Measurements from ENCODE around the gene RASSF10.

RASSF10 gene

GRCh38 chr11:12966002-12966401 lies 43.1 kb upstream of the RASSF10 start:
- DNase-seq (ENCODE audit: low read depth in 2 of 2), result no peak
- no peak overlapping the region for H3K4me3 ChIP-seq (replicated peaks in 1 of 2; ENCODE audit: low read depth in 2 of 2, low read length in 2 of 2)
- no peak for TF ChIP-seq CTCF (IDR thresholded peaks at IDR 0.05; ENCODE audit: low read depth, low read length)

GRCh38 chr11:12968101-12968500 lies 41.0 kb upstream of the RASSF10 start:
- no peak for DNase-seq (ENCODE audit: low read depth in 2 of 2)
- TF ChIP-seq CTCF (IDR thresholded peaks at IDR 0.05; ENCODE audit: low read depth, low read length), result no peak
- H3K4me3 ChIP-seq (replicated peaks in 1 of 2; ENCODE audit: low read depth in 2 of 2, low read length in 2 of 2), result no peak overlapping the region

- TF ChIP-seq CTCF (IDR thresholded peaks at IDR 0.05; ENCODE audit: low read depth, low read length), result no peak
Observed at GRCh38 chr11:12968826-12969225, 40.3 kb upstream of the RASSF10 start.

GRCh38 chr11:12971955-12972354 lies 37.2 kb upstream of the RASSF10 start:
- no peak for DNase-seq (ENCODE audit: low read depth in 2 of 2)
- no peak overlapping the region for H3K4me3 ChIP-seq (replicated peaks in 1 of 2; ENCODE audit: low read depth in 2 of 2, low read length in 2 of 2)
- TF ChIP-seq CTCF (IDR thresholded peaks at IDR 0.05; ENCODE audit: low read depth, low read length), result no peak

More at GRCh38 chr11:12968826-12969225, 40.3 kb upstream of the RASSF10 start:
- no peak overlapping the region for H3K4me3 ChIP-seq (replicated peaks in 1 of 2; ENCODE audit: low read depth in 2 of 2, low read length in 2 of 2)
- DNase-seq (ENCODE audit: low read depth in 2 of 2), result no peak

- peak in 1 of 2 donors; percentile 28 for DNase-seq (ENCODE audit: low read depth in 2 of 2)
- H3K4me3 ChIP-seq (replicated peaks in 1 of 2; ENCODE audit: low read depth in 2 of 2, low read length in 2 of 2), result no peak overlapping the region
- TF ChIP-seq CTCF (IDR thresholded peaks at IDR 0.05; ENCODE audit: low read depth, low read length), result no peak
Observed at GRCh38 chr11:12973528-12974181, 35.5 kb upstream of the RASSF10 start.

- peak in 1 of 2 donors; percentile 3 for DNase-seq (ENCODE audit: low read depth in 2 of 2)
- no peak overlapping the region for H3K4me3 ChIP-seq (replicated peaks in 1 of 2; ENCODE audit: low read depth in 2 of 2, low read length in 2 of 2)
- TF ChIP-seq CTCF (IDR thresholded peaks at IDR 0.05; ENCODE audit: low read depth, low read length), result no peak
Observed at GRCh38 chr11:12975195-12975594, 33.9 kb upstream of the RASSF10 start.

All from cardiac fibroblast (primary cell).